Measurements from ENCODE around the gene PCDHGB1.

Gene PCDHGB1

DNA sequence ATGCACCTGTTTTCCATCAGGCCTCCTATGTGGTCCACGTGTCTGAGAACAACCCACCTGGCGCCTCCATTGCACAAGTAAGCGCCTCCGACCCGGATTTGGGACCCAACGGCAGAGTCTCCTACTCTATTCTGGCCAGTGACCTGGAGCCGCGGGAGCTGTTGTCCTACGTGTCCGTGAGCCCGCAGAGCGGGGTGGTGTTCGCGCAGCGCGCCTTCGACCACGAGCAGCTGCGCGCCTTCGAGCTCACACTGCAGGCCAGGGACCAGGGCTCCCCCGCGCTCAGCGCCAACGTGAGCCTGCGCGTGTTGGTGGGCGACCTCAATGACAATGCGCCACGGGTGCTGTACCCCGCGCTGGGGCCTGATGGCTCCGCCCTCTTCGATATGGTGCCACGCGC lies 1.7 kb downstream of the PCDHGB1 start:
- no peak for DNase-seq (ENCODE audit: extremely low spot score)
- TF ChIP-seq, protein P1, sequence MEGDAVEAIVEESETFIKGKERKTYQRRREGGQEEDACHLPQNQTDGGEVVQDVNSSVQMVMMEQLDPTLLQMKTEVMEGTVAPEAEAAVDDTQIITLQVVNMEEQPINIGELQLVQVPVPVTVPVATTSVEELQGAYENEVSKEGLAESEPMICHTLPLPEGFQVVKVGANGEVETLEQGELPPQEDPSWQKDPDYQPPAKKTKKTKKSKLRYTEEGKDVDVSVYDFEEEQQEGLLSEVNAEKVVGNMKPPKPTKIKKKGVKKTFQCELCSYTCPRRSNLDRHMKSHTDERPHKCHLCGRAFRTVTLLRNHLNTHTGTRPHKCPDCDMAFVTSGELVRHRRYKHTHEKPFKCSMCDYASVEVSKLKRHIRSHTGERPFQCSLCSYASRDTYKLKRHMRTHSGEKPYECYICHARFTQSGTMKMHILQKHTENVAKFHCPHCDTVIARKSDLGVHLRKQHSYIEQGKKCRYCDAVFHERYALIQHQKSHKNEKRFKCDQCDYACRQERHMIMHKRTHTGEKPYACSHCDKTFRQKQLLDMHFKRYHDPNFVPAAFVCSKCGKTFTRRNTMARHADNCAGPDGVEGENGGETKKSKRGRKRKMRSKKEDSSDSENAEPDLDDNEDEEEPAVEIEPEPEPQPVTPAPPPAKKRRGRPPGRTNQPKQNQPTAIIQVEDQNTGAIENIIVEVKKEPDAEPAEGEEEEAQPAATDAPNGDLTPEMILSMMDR (IDR thresholded peaks at IDR 0.05; ENCODE audit: control extremely low read depth, extremely low read depth, low read depth, missing control alignments): no peak
- ChIA-PET CTCF (interaction anchor here (1.1 to 3.2 kb wide), 6 partner anchors 21 to 212 kb away, joined by 3 to 14 read pairs (median 6); partner anchors contain the start of genes PCDHGA1, PCDHGA10 and TAF7), POLR2A (no interaction called here)

DNA sequence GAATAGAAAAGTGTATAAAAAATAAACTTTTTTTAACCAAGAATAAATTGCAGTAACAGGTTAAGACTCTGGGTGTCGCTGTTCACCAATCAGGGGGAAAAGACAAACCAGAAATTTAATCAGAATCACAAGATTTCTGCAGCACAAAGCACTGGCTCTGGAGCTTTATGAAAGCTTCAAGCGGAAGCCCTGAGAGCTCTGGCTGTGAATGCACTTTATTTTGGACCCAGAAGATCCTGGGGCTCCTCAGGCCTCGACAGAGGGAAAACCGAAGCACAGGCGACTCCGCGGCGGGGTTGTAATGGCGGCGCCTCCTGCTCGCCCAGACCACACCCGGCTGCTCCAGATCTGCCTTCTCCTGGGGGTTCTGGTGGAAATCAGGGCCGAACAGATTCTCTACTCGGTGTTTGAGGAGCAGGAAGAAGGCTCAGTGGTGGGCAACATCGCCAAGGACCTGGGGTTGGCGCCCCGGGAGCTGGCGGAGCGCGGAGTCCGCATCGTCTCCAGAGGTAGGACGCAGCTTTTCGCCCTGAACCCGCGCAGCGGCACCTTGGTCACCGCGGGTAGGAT lies 5.1 kb downstream of the PCDHGB1 start, which contains the start of gene PCDHGA4:
TSS of gene PCDHGA4 (plus strand) at position 122 of the 570 bp plus-strand sequence. CDS start at position 209, 87 bp downstream.
- POLR2A ChIA-PET: no interaction called here
- CTCF ChIA-PET: interaction anchor here (0.9 to 2.5 kb wide), 10 partner anchors 9 to 209 kb away, joined by 3 to 12 read pairs (median 4); partner anchors contain the start of genes PCDHGA1, PCDHGA10, PCDHGA5 and PCDHGB3
- TF ChIP-seq, protein P1 (IDR thresholded peaks at IDR 0.05; ENCODE audit: control extremely low read depth, extremely low read depth, low read depth, missing control alignments): peak; percentile 44
- DNase-seq (ENCODE audit: extremely low spot score): no peak

GRCh38 chr5:141355641-141356040 lies 5.7 kb downstream of the PCDHGB1 start:
- CTCF ChIA-PET: interaction anchor here (0.9 to 2.5 kb wide), 11 partner anchors 9 to 208 kb away, joined by 3 to 12 read pairs (median 4); partner anchors contain the start of genes PCDHGA1, PCDHGA10, PCDHGA5 and PCDHGB3
- POLR2A ChIA-PET: no interaction called here
- no peak for DNase-seq (ENCODE audit: extremely low spot score)
- TF ChIP-seq, protein P1 (IDR thresholded peaks at IDR 0.05; ENCODE audit: control extremely low read depth, extremely low read depth, low read depth, missing control alignments): no peak

DNA sequence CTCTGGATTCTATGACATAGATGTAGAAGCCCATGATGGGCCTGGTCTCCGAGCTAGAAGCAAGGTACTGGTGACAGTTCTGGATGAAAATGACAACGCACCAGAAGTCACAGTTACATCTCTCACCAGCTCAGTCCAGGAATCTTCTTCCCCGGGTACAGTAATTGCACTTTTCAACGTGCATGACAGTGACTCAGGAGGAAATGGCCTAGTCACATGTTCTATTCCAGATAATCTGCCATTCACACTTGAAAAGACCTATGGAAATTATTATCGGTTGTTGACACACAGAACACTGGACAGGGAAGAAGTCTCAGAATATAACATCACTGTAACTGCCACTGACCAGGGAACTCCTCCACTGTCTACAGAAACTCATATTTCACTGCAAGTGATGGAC lies 6.2 kb downstream of the PCDHGB1 start:
- ChIA-PET POLR2A (no interaction called here), CTCF (interaction anchor here (0.9 to 2.5 kb wide), 7 partner anchors 8 to 208 kb away, joined by 3 to 10 read pairs (median 4); partner anchors contain the start of genes PCDHGA10 and PCDHGA5)
- no peak for DNase-seq (ENCODE audit: extremely low spot score)
- TF ChIP-seq, protein P1 (IDR thresholded peaks at IDR 0.05; ENCODE audit: control extremely low read depth, extremely low read depth, low read depth, missing control alignments): no peak

GRCh38 chr5:141356950-141357349 lies 7.1 kb downstream of the PCDHGB1 start:
- ChIA-PET POLR2A (no interaction called here), CTCF (interaction anchor here (2.9 kb wide), 1 partner anchor 201 kb away, joined by 9 read pairs; no protein-coding TSS in a partner anchor)
- TF ChIP-seq, protein P1 (IDR thresholded peaks at IDR 0.05; ENCODE audit: control extremely low read depth, extremely low read depth, low read depth, missing control alignments): no peak
- no peak for DNase-seq (ENCODE audit: extremely low spot score)

DNA sequence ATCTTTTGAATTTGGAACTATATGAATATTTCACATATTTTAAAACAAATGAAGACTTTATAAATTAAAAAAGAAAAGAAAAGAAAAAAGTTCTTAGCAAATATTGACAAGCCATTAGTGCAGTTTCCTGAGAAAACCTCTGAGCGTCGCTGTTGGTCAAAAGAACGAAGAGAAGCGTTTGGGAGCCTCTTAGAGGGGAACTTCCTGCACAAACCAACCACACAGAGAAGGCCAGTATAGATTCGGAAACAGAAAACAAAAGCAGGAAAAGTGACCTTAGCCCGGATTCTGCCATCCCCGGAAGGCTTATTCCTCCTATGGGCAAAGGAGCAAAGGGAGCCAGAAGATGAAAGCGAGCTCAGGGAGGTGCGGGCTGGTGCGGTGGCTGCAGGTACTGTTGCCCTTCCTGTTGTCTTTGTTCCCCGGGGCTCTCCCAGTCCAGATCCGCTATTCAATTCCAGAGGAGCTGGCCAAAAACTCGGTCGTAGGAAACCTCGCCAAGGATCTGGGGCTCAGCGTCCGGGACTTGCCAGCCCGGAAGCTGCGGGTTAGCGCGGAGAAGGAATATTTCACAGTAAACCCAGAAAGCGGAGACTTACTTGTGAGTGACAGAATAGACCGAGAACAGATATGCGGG lies 10.0 kb downstream of the PCDHGB1 start, which contains the start of gene PCDHGB2:
TSS of gene PCDHGB2 (plus strand) at position 205 of the 637 bp plus-strand sequence. CDS start at position 347, 142 bp downstream.
- TF ChIP-seq, protein P1 (IDR thresholded peaks at IDR 0.05; ENCODE audit: control extremely low read depth, extremely low read depth, low read depth, missing control alignments): peak; percentile 43
- ChIA-PET POLR2A (no interaction called here), CTCF (interaction anchor here (0.7 to 2.9 kb wide), 14 partner anchors 16 to 232 kb away, joined by 3 to 9 read pairs (median 4); partner anchors contain the start of genes PCDHGA1, PCDHGA10, PCDHGA11 and PCDHGB6)
- DNase-seq (ENCODE audit: extremely low spot score): peak; percentile 46
